Hepatocyte (in vitro differentiated cells): ENCODE results near the gene ZDHHC9. TPM values are rescaled to one million over a fixed set of nuclear protein-coding genes. Genes with fewer than 3 reads are reported as not detected.

Source experiments
- DNase-seq: peaks from one replicate; pipeline ENCODE4 v3.0.0-alpha.2; 2016; ENCODE audit warnings: low spot score
- H2AFZ ChIP-seq: fragments of 200-600 bp; sonication (generic); 2 replicates; pipeline ENCODE4 v1.6.0; 2016; ENCODE audit warnings: antibody characterized with exemption, mild to moderate bottlenecking
- H3K27ac ChIP-seq: fragments of 200-600 bp; sonication (generic); 2 replicates; pipeline ENCODE4 v1.5.1; 2016; ENCODE audit warnings: mild to moderate bottlenecking
- H3K27me3 ChIP-seq: fragments of 200-600 bp; sonication (generic); 2 replicates; pipeline ENCODE4 v1.6.1; 2016
- H3K36me3 ChIP-seq: fragments of 200-600 bp; sonication (generic); replicated peaks from 2 replicates; pipeline ENCODE4 v1.5.1; 2016; ENCODE audit warnings: low read depth; ENCODE audit not compliant: insufficient read depth
- H3K4me1 ChIP-seq: fragments of 200-600 bp; sonication (generic); 2 replicates; pipeline ENCODE4 v1.5.1; 2016; ENCODE audit warnings: mild to moderate bottlenecking, moderate library complexity; ENCODE audit not compliant: insufficient read depth
- H3K4me2 ChIP-seq: fragments of 200-600 bp; sonication (generic); 2 replicates; pipeline ENCODE4 v1.6.0; 2016
- H3K4me3 ChIP-seq: fragments of 200-600 bp; sonication (generic); 2 replicates; pipeline ENCODE4 v1.5.1; 2016; ENCODE audit warnings: mild to moderate bottlenecking
- H3K79me2 ChIP-seq: fragments of 200-600 bp; sonication (generic); 2 replicates; pipeline ENCODE4 v1.6.0; 2017; ENCODE audit warnings: mild to moderate bottlenecking
- H3K9me2 ChIP-seq: fragments of 200-600 bp; sonication (generic); replicated peaks from 2 replicates; pipeline ENCODE4 v1.6.0; 2017; ENCODE audit warnings: mild to moderate bottlenecking; ENCODE audit not compliant: insufficient read depth
- H3K9me3 ChIP-seq: fragments of 200-600 bp; sonication (generic); 2 replicates; pipeline ENCODE4 v1.5.1; 2016; ENCODE audit warnings: low read depth, mild to moderate bottlenecking
- H4K20me1 ChIP-seq: fragments of 200-600 bp; sonication (generic); 2 replicates; pipeline ENCODE4 v1.6.0; 2016; ENCODE audit warnings: mild to moderate bottlenecking; ENCODE audit not compliant: insufficient read depth, poor library complexity, severe bottlenecking
- CTCF ChIP-seq: fragments of 200-600 bp; sonication (generic); IDR thresholded peaks from 2 replicates; pipeline ENCODE4 v1.5.1; 2016; ENCODE audit warnings: antibody characterized with exemption, mild to moderate bottlenecking; ENCODE audit not compliant: poor library complexity
- EZH2 ChIP-seq: fragments of 200-600 bp; sonication (generic); IDR thresholded peaks from 2 replicates; pipeline ENCODE4 v1.6.1; 2016; ENCODE audit warnings: antibody characterized with exemption, mild to moderate bottlenecking, borderline replicate concordance
- EZH2phosphoT487 ChIP-seq: fragments of 200-600 bp; sonication (generic); IDR thresholded peaks from one replicate; pipeline ENCODE4 v1.6.1; 2018; ENCODE audit warnings: antibody characterized with exemption, mild to moderate bottlenecking, low read depth, moderate library complexity; ENCODE audit not compliant: unreplicated experiment, severe bottlenecking
- WGBS: methylation state at CpG from one replicate; pipeline ENCODE4 v1.1.6; 2016; ENCODE audit warnings: low lambda C conversion rate; ENCODE audit errors: missing lambda C conversion rate; 5-methylcytosine and 5-hydroxymethylcytosine counted together
- polyA plus RNA-seq: library from polyadenylated mRNA; unstranded; fragments of >200 nt; fragmentation: Nextera tagmentation; extraction: Ambion mirVana; gene quantifications from 2 replicates; pipeline ENCODE4 v1.2.1, GENCODE V29; 2016
- total RNA-seq: library from RNA; depleted of rRNA; stranded (reverse); fragments of >200 nt; gene quantifications from 2 replicates; pipeline ENCODE4 v1.2.3, GENCODE V29; 2014

ZDHHC9 gene
- total and polyA plus RNA-seq, 2 experiments from 2014 or later: 48.6 TPM

- TF ChIP-seq EZH2phosphoT487 (no peak), CTCF (no peak)
Observed at GRCh38 chrX:129790808-129791207, 52.9 kb downstream of the ZDHHC9 start.

GRCh38 chrX:129790146-129790545 lies 53.5 kb downstream of the ZDHHC9 start:
- Histone ChIP-seq H3K79me2 (no peaks in the 10 kb centered on the region), H3K27me3 (no peaks in the 10 kb centered on the region), H3K4me2 (no peak overlapping the region), H3K4me3 (no peak overlapping the region), H3K4me1 (no peaks in the 10 kb centered on the region), H3K27ac (no peak overlapping the region), H3K9me3 (no peaks in the 10 kb centered on the region), H3K36me3 (no peaks in the 10 kb centered on the region), H2AFZ (no peak overlapping the region), H3K9me2 (no peaks in the 10 kb centered on the region), H4K20me1 (no peaks in the 10 kb centered on the region)
- 82% methylated on average over 3 of the region's 3 CpGs for WGBS
- no peak for TF ChIP-seq EZH2phosphoT487
- TF ChIP-seq CTCF: no peak
- no peak for TF ChIP-seq EZH2
- no peak for DNase-seq

More at GRCh38 chrX:129790808-129791207, 52.9 kb downstream of the ZDHHC9 start:
- no peak for DNase-seq
- Histone ChIP-seq H3K36me3 (no peaks in the 10 kb centered on the region), H3K4me2 (no peak overlapping the region), H3K4me3 (no peak overlapping the region), H3K27ac (no peak overlapping the region), H3K27me3 (no peaks in the 10 kb centered on the region), H4K20me1 (no peaks in the 10 kb centered on the region), H3K9me3 (no peaks in the 10 kb centered on the region), H3K4me1 (no peaks in the 10 kb centered on the region), H3K79me2 (no peaks in the 10 kb centered on the region), H2AFZ (no peak overlapping the region), H3K9me2 (no peaks in the 10 kb centered on the region)
- 84% methylated on average over 9 of the region's 9 CpGs for WGBS

GRCh38 chrX:129788527-129788926 lies 55.2 kb downstream of the ZDHHC9 start:
- no peaks in the 10 kb centered on the region for H4K20me1 ChIP-seq
- WGBS: 80% methylated on average over 5 of the region's 6 CpGs
- H3K4me2 ChIP-seq: no peak overlapping the region
- DNase-seq: no peak
- H3K9me2 ChIP-seq: no peaks in the 10 kb centered on the region
- H3K4me3 ChIP-seq: no peak overlapping the region
- no peaks in the 10 kb centered on the region for H3K9me3 ChIP-seq
- no peaks in the 10 kb centered on the region for H3K27me3 ChIP-seq
- H2AFZ ChIP-seq: no peak overlapping the region
- no peaks in the 10 kb centered on the region for H3K79me2 ChIP-seq
- TF ChIP-seq EZH2phosphoT487: no peak
- no peak for TF ChIP-seq EZH2
- no peak for TF ChIP-seq CTCF
- no peaks in the 10 kb centered on the region for H3K36me3 ChIP-seq
- H3K4me1 ChIP-seq: no peaks in the 10 kb centered on the region
- no peak overlapping the region for H3K27ac ChIP-seq

- no peak overlapping the region for H2AFZ ChIP-seq
- no peaks in the 10 kb centered on the region for H3K36me3 ChIP-seq
- H3K27ac ChIP-seq: no peak overlapping the region
- no peak overlapping the region for H3K4me2 ChIP-seq
- no peaks in the 10 kb centered on the region for H3K27me3 ChIP-seq
- no peak overlapping the region for H3K4me3 ChIP-seq
- 75% methylated on average over 11 of the region's 11 CpGs for WGBS
- H3K9me3 ChIP-seq: no peaks in the 10 kb centered on the region
- H3K9me2 ChIP-seq: no peaks in the 10 kb centered on the region
- TF ChIP-seq EZH2: no peak
- no peaks in the 10 kb centered on the region for H3K79me2 ChIP-seq
- no peaks in the 10 kb centered on the region for H4K20me1 ChIP-seq
- no peaks in the 10 kb centered on the region for H3K4me1 ChIP-seq
- no peak for DNase-seq
Observed at GRCh38 chrX:129787336-129788055, 56.2 kb downstream of the ZDHHC9 start.
